Mammary epithelial cell (primary cell): Measurements from ENCODE around the gene IGF2BP3.

Source experiments
- CTCF ChIP-seq, 2 donors: IDR thresholded peaks in 1 of 2; conservative IDR thresholded peaks in 1 of 2; 2 replicates each; pipeline ENCODE4 v1.5.1; 2011 to 2012; ENCODE audit warnings: inconsistent platforms in 2 of 2, low read length in 2 of 2, mild to moderate bottlenecking in 2 of 2, control low read depth in 1 of 2, low read depth in 1 of 2; ENCODE audit not compliant: insufficient read depth in 1 of 2; ENCODE audit errors: extremely low read depth in 1 of 2
- EZH2 ChIP-seq: IDR thresholded peaks from 2 replicates; pipeline ENCODE4 v1.6.1; 2012; ENCODE audit warnings: low read length, inconsistent platforms, borderline replicate concordance

- no peak for TF ChIP-seq CTCF (conservative IDR thresholded peaks at IDR 0.05 in 1 of 2, IDR thresholded peaks at IDR 0.05 in 1 of 2; ENCODE audit: extremely low read depth in 1 of 2, insufficient read depth in 1 of 2, low read depth in 1 of 2, low read length in 2 of 2)
- no peak for TF ChIP-seq EZH2
Measured at GRCh38 chr7:23290993-23291392, 179.3 kb downstream of the IGF2BP3 start.
